ENCODE results near the gene SKI. TPM values are rescaled to one million over a fixed set of nuclear protein-coding genes. Genes with fewer than 3 reads are reported as not detected.

SKI gene
- total RNA-seq, 2 experiments from 2014 or later: 286 to 324 TPM

DNA sequence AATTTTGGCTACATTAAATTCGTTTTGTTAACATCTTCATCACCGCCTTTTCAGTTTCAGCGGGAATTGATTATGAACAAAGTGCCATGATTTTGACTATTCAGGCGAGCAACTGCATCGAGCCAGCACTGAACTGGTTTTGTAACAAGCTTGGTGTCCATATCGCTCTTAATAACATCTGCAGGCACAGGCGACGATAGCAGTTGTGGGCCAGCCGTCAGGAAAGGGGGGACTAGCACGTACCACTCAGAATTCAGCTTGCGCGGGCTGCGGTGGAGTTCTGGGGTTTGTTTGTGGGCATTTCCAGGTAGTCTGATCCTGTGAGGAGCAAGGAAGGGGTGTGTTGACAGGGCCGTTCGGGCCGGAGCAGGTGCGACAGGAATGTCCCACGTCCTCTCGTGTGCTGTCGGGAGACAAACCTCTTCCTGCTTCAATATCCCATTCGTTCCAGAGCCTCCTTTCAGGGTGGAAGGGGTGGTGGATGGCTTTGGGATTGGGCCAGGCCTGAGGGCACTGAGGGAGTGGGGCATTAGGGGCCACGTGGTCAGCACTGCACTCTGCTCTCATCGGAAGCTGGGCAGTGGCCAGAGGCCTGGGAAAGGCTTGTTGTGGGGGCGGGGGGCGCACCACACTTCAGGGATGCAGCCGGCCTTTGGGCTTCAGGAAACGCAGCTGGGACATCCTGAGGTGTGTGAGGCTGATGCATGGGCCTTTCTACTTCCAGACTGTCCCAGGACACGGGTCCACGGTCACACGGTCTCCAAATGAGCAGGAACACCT lies 39.1 kb downstream of the SKI start:
- no peaks in the 10 kb centered on the region for H3K9me3 Mint-ChIP-seq
- Histone ChIP-seq H3K36me3 (ENCODE audit: insufficient read depth, low read length) (peaks cover 16% of the 10 kb centered on the region), H3K4me1 (ENCODE audit: insufficient read depth, low read length) (peaks cover 86% of the 10 kb centered on the region), H3K4me3 (ENCODE audit: low read length) (no peak overlapping the region), H3K27me3 (ENCODE audit: control insufficient read depth in 1 of 2, insufficient read depth in 2 of 2, low read length in 2 of 2) (no peaks in the 10 kb centered on the region), H3K27ac (ENCODE audit: low read depth in 1 of 2, low read length in 2 of 2) (no peak overlapping the region), H3K9me3 (ENCODE audit: control insufficient read depth in 1 of 2, insufficient read depth in 1 of 2, low read length in 2 of 2) (no peaks in the 10 kb centered on the region)
- H3K27ac Mint-ChIP-seq: peak overlapping the region; percentile 66
- peaks cover 36% of the 10 kb centered on the region for H3K36me3 Mint-ChIP-seq (ENCODE audit: low read depth)
- intact Hi-C loops (cut with DNase I, micrococcal nuclease): no loop called here
- TF ChIP-seq CTCF (IDR thresholded peaks at IDR 0.05): no peak
- peak overlapping the region; percentile 78 for H3K4me3 Mint-ChIP-seq
- no peaks in the 10 kb centered on the region for H3K27me3 Mint-ChIP-seq
- peaks cover 61% of the 10 kb centered on the region for H3K4me1 Mint-ChIP-seq (ENCODE audit: low read depth)
- CTCF ChIA-PET: no interaction called here
- POLR2A ChIA-PET: no interaction called here
- ATAC-seq (ENCODE audit: poor library complexity): no peak
- DNase-seq: no peak

- DNase-seq (no peak), ATAC-seq (ENCODE audit: poor library complexity) (peak; percentile 1)
- H3K4me3 Mint-ChIP-seq: no peak overlapping the region
- no peak for TF ChIP-seq CTCF (IDR thresholded peaks at IDR 0.05)
- Histone ChIP-seq H3K27me3 (ENCODE audit: control insufficient read depth in 1 of 2, insufficient read depth in 2 of 2, low read length in 2 of 2) (no peaks in the 10 kb centered on the region), H3K27ac (ENCODE audit: low read depth in 1 of 2, low read length in 2 of 2) (no peak overlapping the region), H3K4me1 (ENCODE audit: insufficient read depth, low read length) (peaks cover 91% of the 10 kb centered on the region), H3K4me3 (ENCODE audit: low read length) (no peak overlapping the region), H3K9me3 (ENCODE audit: control insufficient read depth in 1 of 2, insufficient read depth in 1 of 2, low read length in 2 of 2) (no peaks in the 10 kb centered on the region), H3K36me3 (ENCODE audit: insufficient read depth, low read length) (peaks cover 16% of the 10 kb centered on the region)
- H3K36me3 Mint-ChIP-seq (ENCODE audit: low read depth): peaks cover 36% of the 10 kb centered on the region
- H3K27me3 Mint-ChIP-seq: no peaks in the 10 kb centered on the region
- H3K27ac Mint-ChIP-seq: peak overlapping the region; percentile 85
- ChIA-PET POLR2A (no interaction called here), CTCF (no interaction called here)
- intact Hi-C loops (cut with DNase I, micrococcal nuclease): no loop called here
- H3K9me3 Mint-ChIP-seq: no peaks in the 10 kb centered on the region
- H3K4me1 Mint-ChIP-seq (ENCODE audit: low read depth): peaks cover 62% of the 10 kb centered on the region
Measured at GRCh38 chr1:2267862-2268261, 39.7 kb downstream of the SKI start.

DNA sequence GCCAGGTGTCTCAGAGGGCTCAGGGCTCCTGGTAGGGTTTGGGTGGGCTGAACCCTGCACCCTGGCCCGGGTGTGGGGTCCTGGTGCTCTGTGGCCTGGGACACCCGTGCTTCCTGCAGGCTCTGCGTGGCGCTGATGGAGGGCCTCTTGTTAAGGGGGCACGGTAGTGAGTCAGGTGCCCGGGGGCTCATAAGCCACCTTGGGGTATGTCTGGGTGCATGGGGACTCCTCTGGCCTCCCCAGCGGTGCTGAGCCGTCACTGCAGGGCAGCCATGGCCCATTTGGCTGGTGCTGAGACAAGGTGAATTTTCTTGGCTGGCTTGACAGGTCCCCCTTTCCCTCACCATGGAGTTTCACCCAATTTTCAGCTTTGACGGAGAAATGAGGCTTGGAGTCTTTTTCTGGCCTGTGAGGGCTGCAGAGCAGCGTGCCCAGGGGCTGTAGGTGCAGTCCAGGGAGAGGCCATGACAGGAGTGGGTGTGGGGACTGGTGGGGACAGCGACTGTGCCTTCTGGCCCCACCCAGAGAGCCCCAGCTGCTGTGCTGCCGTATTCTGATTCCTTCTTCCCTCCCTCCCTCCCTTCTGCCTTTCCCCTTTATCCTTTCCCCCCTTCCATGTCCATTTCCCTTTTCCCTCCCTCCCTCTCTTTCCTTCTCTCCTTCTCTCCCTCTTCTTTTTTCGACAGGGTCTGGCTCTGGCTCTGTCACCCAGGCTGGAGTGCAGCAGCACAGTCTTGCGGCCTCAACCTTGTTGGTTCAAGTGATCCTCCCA lies 40.4 kb downstream of the SKI start:
- H3K4me1 ChIP-seq (ENCODE audit: insufficient read depth, low read length): peaks cover 91% of the 10 kb centered on the region
- H3K4me3 Mint-ChIP-seq: peak overlapping the region; percentile 79

More for the DNA sequence above, 40.4 kb downstream of the SKI start:
- Histone ChIP-seq H3K9me3 (ENCODE audit: control insufficient read depth in 1 of 2, insufficient read depth in 1 of 2, low read length in 2 of 2) (no peaks in the 10 kb centered on the region), H3K4me3 (ENCODE audit: low read length) (no peak overlapping the region), H3K27me3 (ENCODE audit: control insufficient read depth in 1 of 2, insufficient read depth in 2 of 2, low read length in 2 of 2) (no peaks in the 10 kb centered on the region), H3K27ac (ENCODE audit: low read depth in 1 of 2, low read length in 2 of 2) (no peak overlapping the region), H3K36me3 (ENCODE audit: insufficient read depth, low read length) (peaks cover 16% of the 10 kb centered on the region)
- ATAC-seq (ENCODE audit: poor library complexity) (peak; percentile 4), DNase-seq (no peak)
- ChIA-PET CTCF (no interaction called here), POLR2A (no interaction called here)
- H3K27ac Mint-ChIP-seq: peak overlapping the region; percentile 85
- peaks cover 38% of the 10 kb centered on the region for H3K36me3 Mint-ChIP-seq (ENCODE audit: low read depth)
- H3K27me3 Mint-ChIP-seq: no peaks in the 10 kb centered on the region
- no peaks in the 10 kb centered on the region for H3K9me3 Mint-ChIP-seq
- TF ChIP-seq CTCF (IDR thresholded peaks at IDR 0.05): no peak
- intact Hi-C loops (cut with DNase I, micrococcal nuclease): no loop called here
- peaks cover 63% of the 10 kb centered on the region for H3K4me1 Mint-ChIP-seq (ENCODE audit: low read depth)

Measured in CD4-positive, alpha-beta T cell (primary cell).